GM19239 (cell line): ENCODE data around the gene MNT.

Experiments used
- DNase-seq: peaks from one replicate; pipeline ENCODE4 v3.0.0; 2011; ENCODE audit warnings: low spot score; ENCODE audit not compliant: insufficient read length
- FAIRE-seq: peaks from 2 replicates; lab custom pipeline; 2011; peaks lifted over from hg19 to GRCh38; lab: Jason Lieb, UNC

MNT gene

GRCh38 chr17:2384439-2385127, 16.3 kb downstream of the MNT start:
- no peak for FAIRE-seq
- no peak for DNase-seq

DNA sequence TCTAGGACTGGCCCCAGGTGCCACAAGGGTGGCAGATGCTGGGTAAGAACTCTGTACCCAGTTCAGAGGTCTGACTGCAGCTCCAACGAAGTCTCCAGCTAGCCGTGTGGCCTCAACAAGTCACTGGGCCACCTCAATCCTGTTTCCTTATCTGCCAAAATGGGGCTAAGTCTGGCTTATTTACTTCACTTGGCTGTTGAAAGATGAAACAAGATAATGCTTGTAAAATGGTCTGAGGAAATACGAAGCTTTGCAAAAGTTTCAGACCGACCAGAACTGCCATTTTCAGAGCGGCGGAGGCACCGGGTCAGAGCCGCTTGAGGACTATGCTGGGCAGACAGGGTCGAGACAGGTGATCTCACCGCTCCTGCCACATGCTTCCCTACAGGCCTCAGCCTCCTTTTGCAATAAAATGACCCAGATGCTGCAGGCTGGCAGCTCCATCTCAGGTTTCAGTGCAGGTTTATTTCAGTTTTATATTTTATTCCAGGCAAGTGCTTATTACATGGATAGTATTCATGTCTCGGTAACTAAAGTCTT, 17.2 kb downstream of the MNT start:
- DNase-seq (no peak), FAIRE-seq (no peak)

- FAIRE-seq (no peak), DNase-seq (no peak)
Measured at GRCh38 chr17:2380950-2381649, 19.8 kb downstream of the MNT start.

GRCh38 chr17:2380226-2380922, 20.5 kb downstream of the MNT start:
- no peak for DNase-seq
- no peak for FAIRE-seq

DNA sequence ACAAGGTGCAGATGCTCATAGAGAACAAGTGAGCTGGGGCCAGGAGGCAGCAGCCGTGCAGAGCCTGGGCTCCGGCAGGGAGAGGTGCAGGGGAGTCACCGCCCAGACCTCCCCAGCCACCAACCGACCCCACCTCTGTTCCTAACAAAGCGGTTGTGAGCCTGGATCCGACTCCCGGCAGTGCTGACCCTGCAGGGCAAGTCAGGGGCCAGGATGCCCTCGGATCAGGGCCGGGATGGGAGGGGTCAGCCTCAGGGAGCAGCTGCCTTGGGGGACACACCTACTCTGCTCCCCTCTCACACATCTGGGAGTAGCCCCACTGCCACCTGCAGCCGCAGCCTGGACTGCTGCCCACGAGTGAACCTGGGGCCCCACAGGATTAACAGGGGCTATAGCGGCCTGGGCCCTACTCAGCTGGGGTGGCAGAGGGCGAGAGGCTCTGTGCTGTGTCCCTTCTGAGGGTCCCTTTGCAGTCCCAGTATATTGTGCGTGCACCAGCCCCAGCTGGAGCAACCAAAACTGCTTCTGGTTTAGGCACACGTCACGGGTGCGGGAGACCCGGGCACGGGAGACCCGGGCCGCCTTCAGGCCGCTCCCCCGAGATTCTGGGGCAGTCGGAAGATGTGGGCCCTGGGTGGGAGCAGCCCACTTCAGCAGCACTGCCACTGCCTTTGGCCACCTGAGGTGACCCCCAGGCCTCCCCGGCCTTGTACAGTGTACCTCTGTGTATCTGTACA, 21.2 kb downstream of the MNT start:
- no peak for FAIRE-seq
- no peak for DNase-seq

DNA sequence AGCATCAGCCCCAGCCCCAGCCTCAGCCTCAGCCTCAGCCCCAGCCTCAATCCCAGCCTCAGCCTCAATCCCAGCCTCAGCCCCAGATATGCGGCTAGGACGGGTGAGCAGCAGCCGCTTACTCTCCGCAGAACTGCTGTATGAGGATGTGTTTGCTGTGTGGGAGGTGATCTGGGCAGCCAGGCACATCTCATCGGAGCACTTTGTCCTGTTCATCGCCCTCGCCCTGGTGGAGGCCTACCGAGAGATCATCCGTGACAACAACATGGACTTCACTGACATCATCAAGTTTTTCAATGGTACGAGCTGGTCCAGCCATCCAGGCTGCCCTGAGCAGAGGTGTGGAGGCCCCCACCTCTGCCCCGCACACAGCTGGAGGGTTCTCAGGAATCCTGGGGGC, 22.0 kb downstream of the MNT start:
- DNase-seq = no peak

GRCh38 chr17:2377659-2378058, 23.2 kb downstream of the MNT start:
- FAIRE-seq = no peak
- DNase-seq = no peak

More for the DNA sequence above, 22.0 kb downstream of the MNT start:
- FAIRE-seq = no peak

DNA sequence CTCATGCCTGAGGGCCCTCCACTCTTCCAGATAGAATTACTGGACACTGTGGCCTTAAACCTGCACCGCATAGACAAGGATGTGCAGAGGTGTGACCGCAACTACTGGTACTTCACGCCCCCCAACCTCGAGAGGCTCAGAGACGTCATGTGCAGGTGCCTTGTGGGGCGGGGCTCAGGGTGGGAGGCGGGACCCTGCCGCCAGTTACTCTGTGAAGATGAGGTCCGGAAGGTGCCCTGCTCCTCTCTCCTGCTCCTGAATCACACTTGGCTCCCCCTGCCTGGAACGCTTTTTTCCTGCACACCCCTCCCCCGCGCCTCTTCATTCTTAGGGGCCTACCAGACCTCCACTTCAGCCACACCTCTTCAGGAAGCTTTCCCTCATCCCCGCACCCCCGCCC, 24.8 kb downstream of the MNT start:
- no peak for FAIRE-seq
- DNase-seq = no peak

DNA sequence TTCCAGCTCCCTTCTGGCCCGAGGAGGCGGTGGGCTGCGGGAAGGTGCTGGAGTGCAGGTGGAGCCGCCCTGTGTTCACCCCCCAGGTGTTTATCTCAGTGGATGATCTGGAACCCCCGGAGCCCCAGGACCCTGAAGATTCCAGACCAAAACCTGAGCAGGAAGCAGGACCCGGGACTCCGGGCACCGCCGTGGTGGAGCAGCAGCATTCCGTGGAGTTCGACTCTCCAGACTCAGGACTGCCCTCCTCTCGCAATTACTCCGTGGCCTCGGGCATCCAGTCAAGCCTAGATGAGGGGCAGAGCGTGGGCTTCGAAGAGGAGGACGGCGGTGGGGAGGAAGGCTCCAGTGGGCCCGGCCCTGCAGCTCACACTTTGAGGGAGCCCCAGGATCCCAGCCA, 25.5 kb downstream of the MNT start:
- FAIRE-seq = no peak
- DNase-seq = no peak

DNA sequence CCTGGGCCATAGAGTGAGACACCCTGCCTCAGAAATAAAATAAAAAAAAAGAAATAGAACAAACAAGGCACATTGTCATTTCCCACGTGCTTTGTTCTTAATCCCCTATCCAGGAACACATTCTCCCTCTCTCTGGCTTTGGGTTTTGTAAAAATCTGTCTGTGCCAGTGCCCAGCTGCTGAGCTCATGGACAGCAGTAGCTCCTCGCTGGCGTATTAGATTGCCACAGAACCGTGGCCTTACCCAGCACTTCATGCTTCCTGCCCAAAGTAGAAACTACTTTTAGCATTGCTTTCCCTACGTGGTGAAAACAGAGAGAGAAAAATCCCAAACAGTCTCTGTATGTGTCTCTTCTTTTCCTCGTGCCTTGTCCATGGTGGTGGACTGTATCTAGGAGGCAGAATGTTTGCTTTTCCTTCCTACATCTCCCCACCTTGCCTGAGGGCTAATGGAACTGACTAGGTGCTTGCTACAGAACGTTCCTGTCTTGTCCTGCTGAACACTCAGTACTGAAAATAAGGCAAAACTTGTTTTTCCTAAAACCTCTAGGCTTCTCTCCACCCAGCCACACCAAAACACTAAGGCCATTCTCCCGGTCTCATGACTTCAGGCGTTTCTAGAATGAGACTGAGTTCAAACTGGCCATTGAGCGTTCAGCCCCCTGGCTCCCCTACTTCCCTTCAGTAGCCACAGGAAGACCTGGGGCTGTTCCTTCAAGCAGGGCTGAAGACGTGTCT, 26.1 kb downstream of the MNT start:
- DNase-seq (no peak), FAIRE-seq (no peak)

- FAIRE-seq (no peak), DNase-seq (no peak)
Measured at GRCh38 chr17:2373179-2373578, 27.7 kb downstream of the MNT start.

- FAIRE-seq (no peak), DNase-seq (no peak)
Measured at GRCh38 chr17:2372681-2373080, 28.2 kb downstream of the MNT start.

GRCh38 chr17:2372180-2372579, 28.7 kb downstream of the MNT start:
- DNase-seq (no peak), FAIRE-seq (no peak)

GRCh38 chr17:2371183-2372130, 29.4 kb downstream of the MNT start:
- FAIRE-seq (no peak), DNase-seq (no peak)

- FAIRE-seq = no peak
- DNase-seq = no peak
Measured at GRCh38 chr17:2370211-2370589, 30.7 kb downstream of the MNT start.

- FAIRE-seq (no peak), DNase-seq (no peak)
Measured at GRCh38 chr17:2369551-2370210, 31.2 kb downstream of the MNT start.

DNA sequence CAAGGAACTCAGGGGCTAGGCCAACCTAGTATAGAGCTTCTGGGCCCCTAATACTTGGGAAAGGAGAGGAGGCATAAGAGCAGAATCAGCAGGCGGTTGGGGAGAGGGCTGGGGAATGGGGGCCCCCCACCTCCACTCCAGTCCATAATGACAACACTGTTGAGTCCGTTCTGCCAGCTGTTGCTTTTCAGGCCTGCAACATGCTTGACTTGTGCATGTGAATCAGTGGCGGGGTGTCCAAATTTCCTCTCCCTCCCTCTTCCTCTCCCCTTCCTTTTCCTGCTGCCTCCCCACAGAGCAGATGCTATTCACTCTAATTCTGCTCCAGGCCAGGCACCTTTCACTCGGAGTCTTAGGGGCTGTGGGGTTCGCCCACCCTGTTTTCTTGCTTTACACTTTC, 31.8 kb downstream of the MNT start:
- no peak for DNase-seq
- no peak for FAIRE-seq

- no peak for DNase-seq
- FAIRE-seq = no peak
Measured at GRCh38 chr17:2368359-2368758, 32.5 kb downstream of the MNT start.
